ENCODE data around the gene RAB2B.
"Not testable (repeated sequence)": the region's sequence is repeated elsewhere in the genome, so short reads cannot be mapped to it uniquely, and the experiment has no call there.

Gene RAB2B

GRCh38 chr14:21486640-21487087 is 9.9 kb upstream of the RAB2B start:
- DNase-seq = no peak

GRCh38 chr14:21476523-21476924 is 235 bp downstream of the RAB2B start:
- peak; percentile 70 to 71 for DNase-seq

- DNase-seq = no peak
Measured at GRCh38 chr14:21475767-21476522, 814 bp downstream of the RAB2B start.

GRCh38 chr14:21467616-21468015 is 9.1 kb downstream of the RAB2B start:
- no peak for DNase-seq

- peak; percentile 98 for DNase-seq
Measured at GRCh38 chr14:21455912-21456667, 20.7 kb downstream of the RAB2B start, which contains the start of gene CHD8. CHD8 (minus strand) TSS chr14:21456123; CDS start chr14:21431643, 24,480 bp downstream.

GRCh38 chr14:21455592-21455911 is 21.2 kb downstream of the RAB2B start:
- no peak for DNase-seq

GRCh38 chr14:21454843-21455544 is 21.8 kb downstream of the RAB2B start:
- no peak for DNase-seq

GRCh38 chr14:21449899-21450216 is 26.9 kb downstream of the RAB2B start:
- DNase-seq = no peak

- not testable (repeated sequence) for DNase-seq
Measured at GRCh38 chr14:21442657-21443056, 34.1 kb downstream of the RAB2B start.

GRCh38 chr14:21440859-21441258 is 35.9 kb downstream of the RAB2B start:
- no peak for DNase-seq

- DNase-seq = peak; percentile 99
Measured at GRCh38 chr14:21437063-21437901, 39.5 kb downstream of the RAB2B start.

GRCh38 chr14:21436567-21437062 is 40.1 kb downstream of the RAB2B start:
- no peak for DNase-seq

- no peak for DNase-seq
Measured at GRCh38 chr14:21431126-21431525, 45.6 kb downstream of the RAB2B start.

GRCh38 chr14:21428930-21429329 is 47.8 kb downstream of the RAB2B start:
- DNase-seq = no peak

- DNase-seq = no peak
Measured at GRCh38 chr14:21426692-21427091, 50.1 kb downstream of the RAB2B start.

- no peak for DNase-seq
Measured at GRCh38 chr14:21419528-21419927, 57.2 kb downstream of the RAB2B start.

- no peak for DNase-seq
Measured at GRCh38 chr14:21415329-21415728, 61.4 kb downstream of the RAB2B start.

- no peak for DNase-seq
Measured at GRCh38 chr14:21414137-21414631, 62.6 kb downstream of the RAB2B start.
